ENCODE data around the gene EGFR. TPM values are rescaled to one million over a fixed set of nuclear protein-coding genes. Genes with fewer than 3 reads are reported as not detected.

The EGFR gene
- total and polyA plus RNA-seq, 2 donors (not counting 3 experiments of a cell fraction or from before 2014, with no cell fraction given): 1.5 to 4.1 TPM

DNA sequence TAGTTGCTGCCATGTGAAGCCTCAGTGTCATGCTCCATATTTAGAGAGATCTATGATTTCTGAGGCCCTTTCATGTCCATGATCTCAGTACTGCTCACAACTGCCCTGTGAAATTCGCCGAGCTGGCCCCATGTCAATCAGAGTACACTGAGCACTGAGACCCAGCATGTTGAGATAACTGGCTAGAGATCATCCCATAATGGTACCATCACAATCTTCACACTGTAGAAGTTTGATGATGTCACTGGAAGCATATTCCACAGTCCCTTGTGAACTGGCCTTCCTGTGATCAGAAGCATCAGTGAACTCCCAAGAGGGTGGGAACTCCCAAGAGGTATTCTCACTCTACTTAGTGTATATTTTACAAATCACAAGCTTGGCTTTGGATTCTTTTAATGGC lies 116.0 kb downstream of the EGFR start:
- Histone ChIP-seq H3K4me1 (ENCODE audit: control insufficient read depth, extremely low read depth, insufficient read depth, low read length) (peaks cover 27% of the 10 kb centered on the region), H3K79me2 (ENCODE audit: control insufficient read depth, insufficient read depth, low read length) (no peaks in the 10 kb centered on the region), H3K9ac (replicated peaks; ENCODE audit: extremely low read depth, insufficient read depth, low read length) (no peak overlapping the region), H3K27ac (ENCODE audit: insufficient read depth, low read depth, low read length) (no peak overlapping the region), H3K27me3 (ENCODE audit: control insufficient read depth in 2 of 2, insufficient read depth in 2 of 2, low read length in 2 of 2) (no peaks in the 10 kb centered on the region), H3K36me3 (ENCODE audit: control insufficient read depth in 2 of 2, extremely low read depth in 1 of 2, insufficient read depth in 2 of 2, low read length in 2 of 2) (no peaks in the 10 kb centered on the region), H2AFZ (ENCODE audit: low read depth, low read length) (no peak overlapping the region), H3K4me3 (replicated peaks in 1 of 3; ENCODE audit: insufficient read depth in 1 of 3, low read depth in 1 of 3, low read length in 3 of 3) (no peak overlapping the region), H4K20me1 (replicated peaks; ENCODE audit: control insufficient read depth, extremely low read depth, insufficient read depth, low read length) (no peaks in the 10 kb centered on the region), H3K9me1 (replicated peaks; ENCODE audit: control insufficient read depth, extremely low read depth, insufficient read depth, low read length) (no peaks in the 10 kb centered on the region), H3K9me3 (replicated peaks; ENCODE audit: control insufficient read depth, insufficient read depth, low read length) (no peaks in the 10 kb centered on the region), H3K4me2 (ENCODE audit: insufficient read depth, low read length) (no peak overlapping the region)
- DNase-seq (ENCODE audit: low read depth, low spot score) (no peak), FAIRE-seq (no peak)
- no TSS peak for BruUV-seq (replicated peaks)
- dilution Hi-C loops (cut with MboI; ENCODE audit: extremely low pct_ligation_motif_present, low sequenced_read_pairs): no loop called here
- no peak for TF ChIP-seq JUN (IDR thresholded peaks at IDR 0.05; ENCODE audit: borderline replicate concordance, insufficient read depth, insufficient read length, low read depth)
- TF ChIP-seq POLR2AphosphoS5 (IDR thresholded peaks at IDR 0.05; ENCODE audit: insufficient read depth, low read depth, low read length): no peak
- no peak for TF ChIP-seq MAX (IDR thresholded peaks at IDR 0.05; ENCODE audit: insufficient read depth, insufficient read length)
- TF ChIP-seq GATA2 (IDR thresholded peaks at IDR 0.05; ENCODE audit: insufficient read depth, insufficient read length, low read depth, low read length): no peak
- TF ChIP-seq, protein P1, sequence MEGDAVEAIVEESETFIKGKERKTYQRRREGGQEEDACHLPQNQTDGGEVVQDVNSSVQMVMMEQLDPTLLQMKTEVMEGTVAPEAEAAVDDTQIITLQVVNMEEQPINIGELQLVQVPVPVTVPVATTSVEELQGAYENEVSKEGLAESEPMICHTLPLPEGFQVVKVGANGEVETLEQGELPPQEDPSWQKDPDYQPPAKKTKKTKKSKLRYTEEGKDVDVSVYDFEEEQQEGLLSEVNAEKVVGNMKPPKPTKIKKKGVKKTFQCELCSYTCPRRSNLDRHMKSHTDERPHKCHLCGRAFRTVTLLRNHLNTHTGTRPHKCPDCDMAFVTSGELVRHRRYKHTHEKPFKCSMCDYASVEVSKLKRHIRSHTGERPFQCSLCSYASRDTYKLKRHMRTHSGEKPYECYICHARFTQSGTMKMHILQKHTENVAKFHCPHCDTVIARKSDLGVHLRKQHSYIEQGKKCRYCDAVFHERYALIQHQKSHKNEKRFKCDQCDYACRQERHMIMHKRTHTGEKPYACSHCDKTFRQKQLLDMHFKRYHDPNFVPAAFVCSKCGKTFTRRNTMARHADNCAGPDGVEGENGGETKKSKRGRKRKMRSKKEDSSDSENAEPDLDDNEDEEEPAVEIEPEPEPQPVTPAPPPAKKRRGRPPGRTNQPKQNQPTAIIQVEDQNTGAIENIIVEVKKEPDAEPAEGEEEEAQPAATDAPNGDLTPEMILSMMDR (IDR thresholded peaks at IDR 0.05; ENCODE audit: extremely low read depth in 1 of 2, insufficient read depth in 1 of 2, low read depth in 1 of 2, low read length in 2 of 2): no peak
- TF ChIP-seq MYC (IDR thresholded peaks at IDR 0.05; ENCODE audit: low read depth, low read length): no peak
- no peak for TF ChIP-seq FOS (IDR thresholded peaks at IDR 0.05; ENCODE audit: borderline replicate concordance, insufficient read depth, low read length)
- no peak for TF ChIP-seq POLR2A (IDR thresholded peaks at IDR 0.05; ENCODE audit: low read depth, low read length)
- TF ChIP-seq EZH2 (IDR thresholded peaks at IDR 0.05; ENCODE audit: borderline replicate concordance, low read depth, low read length, severe bottlenecking): no peak
- ChIA-PET CTCF (no interaction called here), POLR2A (interaction anchor here (0.6 kb wide), 1 partner anchor 267 kb away, joined by 3 read pairs; no protein-coding TSS in a partner anchor)
- intact Hi-C loops (cut with micrococcal nuclease): loop anchor here (5.0 kb wide), 1 partner anchor 362 kb away; no protein-coding TSS in a partner anchor

Data from endothelial cell of umbilical vein (primary cell).